LNCaP clone FGC (cell line): Measurements from ENCODE around the gene SNX30.
A peak's percentile ranks its signal among the peaks of the same experiment; 100 is the strongest.

Experiments used
- DNase-seq: peaks from one replicate; pipeline ENCODE4 v3.0.0-alpha.2; 2011; ENCODE audit warnings: low read depth
- H3K4me3 ChIP-seq: 2 replicates; pipeline ENCODE4 v1.5.1; 2011; ENCODE audit warnings: mild to moderate bottlenecking, low read depth, low read length, control low read depth
- CTCF ChIP-seq: IDR thresholded peaks from 2 replicates; pipeline ENCODE4 v1.5.1; 2012; ENCODE audit warnings: mild to moderate bottlenecking; ENCODE audit not compliant: control insufficient read depth, insufficient read depth; ENCODE audit errors: extremely low read depth

SNX30 gene

GRCh38 chr9:112885324-112885723 is 134.8 kb downstream of the SNX30 start:
- H3K4me3 ChIP-seq, result no peak overlapping the region
- no peak for DNase-seq
- TF ChIP-seq CTCF, result no peak

- DNase-seq, result no peak
- TF ChIP-seq CTCF, result no peak
- H3K4me3 ChIP-seq, result no peak overlapping the region
These were observed 135.8 kb downstream of the SNX30 start for GRCh38 chr9:112886351-112886750.

GRCh38 chr9:112887381-112887780 is 136.8 kb downstream of the SNX30 start:
- no peak for TF ChIP-seq CTCF
- DNase-seq, result no peak

GRCh38 chr9:112890106-112891081 is 139.8 kb downstream of the SNX30 start, which contains the start of gene SLC46A2:
TSS of gene SLC46A2 (minus strand) at chr9:112890876. CDS start at chr9:112890681, 195 bp downstream.
- DNase-seq, result no peak
- peak; percentile 4; the same call in 1 of the 2 replicates for TF ChIP-seq CTCF
- peak within 1 kb of the TSS; percentile 39 for H3K4me3 ChIP-seq

More at GRCh38 chr9:112887381-112887780, 136.8 kb downstream of the SNX30 start:
- H3K4me3 ChIP-seq, result no peak overlapping the region

- H3K4me3 ChIP-seq, result no peak overlapping the region
- TF ChIP-seq CTCF, result no peak
- no peak for DNase-seq
These were observed 141.0 kb downstream of the SNX30 start for GRCh38 chr9:112891521-112891920.

GRCh38 chr9:112892981-112893380 is 142.4 kb downstream of the SNX30 start:
- TF ChIP-seq CTCF, result no peak
- no peak overlapping the region for H3K4me3 ChIP-seq
- no peak for DNase-seq
